Fibroblast of skin of left biceps (primary cell): ENCODE results near the gene LMCD1.

Experiments
- DNase-seq, 2 experiments: peaks; one replicate each; pipeline ENCODE4 v3.0.0-alpha.2; 2013; ENCODE audit warnings: low read depth in 2 of 2

The LMCD1 gene

GRCh38 chr3:8619548-8619947 lies 117.9 kb downstream of the LMCD1 start:
- DNase-seq: peak; percentile 36 to 42

GRCh38 chr3:8621141-8621540 lies 119.5 kb downstream of the LMCD1 start:
- DNase-seq: no peak

- DNase-seq: peak; percentile 63 to 67
These were observed 120.2 kb downstream of the LMCD1 start for GRCh38 chr3:8621872-8622271.

GRCh38 chr3:8622873-8623691 lies 121.5 kb downstream of the LMCD1 start:
- peak in 1 of 2 experiments; percentile 33 for DNase-seq

- no peak for DNase-seq
These were observed 122.1 kb downstream of the LMCD1 start for GRCh38 chr3:8623741-8624140.
